A549 (cell line): ENCODE data around the gene CNIH2. TPM values are rescaled to one million over a fixed set of nuclear protein-coding genes. Genes with fewer than 3 reads are reported as not detected.
A peak's percentile ranks its signal among the peaks of the same experiment; 100 is the strongest.

Experiments
- ATAC-seq, 2 experiments: fragments of 200-7000 bp in 1 of 2; fragments of >200 bp in 1 of 2; cut with Nextera tagmentation in 1 of 2; cut with Tn5 transposase in 1 of 2; 3 replicates each; pipeline versions ENCODE4 v1.8.0 to v1.9.1; 2018 to 2020; ENCODE audit warnings: mild to moderate bottlenecking in 1 of 2, moderate library complexity in 1 of 2
- CTCF ChIA-PET: fragments of 300-600 bp; sonication (Branson Sonifier 250); formaldehyde crosslinking; extraction: SDS; loops from one replicate; lab custom pipeline; 2021; ENCODE audit warnings: antibody characterized with exemption, inconsistent platforms; lab: Yijun Ruan, JAX
- POLR2A ChIA-PET: fragments of 350-600 bp; formaldehyde crosslinking; extraction: SDS; loops from one replicate; lab custom pipeline; 2021; ENCODE audit warnings: antibody characterized with exemption, inconsistent platforms; lab: Yijun Ruan, JAX
- DNase-seq, 2 experiments: peaks; one replicate each; pipeline versions ENCODE4 v3.0.0 to v3.0.0-alpha.2; 2011 to 2016; ENCODE audit warnings: low read depth in 1 of 2, low spot score in 1 of 2
- FAIRE-seq: peaks from 2 replicates; lab custom pipeline; 2011; peaks lifted over from hg19 to GRCh38; lab: Jason Lieb, UNC
- H3K27ac ChIP-seq, 2 experiments: fragments of >200 bp; sonication (Bioruptor Twin); formaldehyde crosslinking; 3 replicates each; pipeline ENCODE4 v1.5.1; 2016 to 2017
- H3K4me1 ChIP-seq: fragments of >200 bp; sonication (Bioruptor Twin); formaldehyde crosslinking; 3 replicates; pipeline ENCODE4 v1.6.1; 2016
- H3K4me2 ChIP-seq: fragments of >200 bp; sonication (Bioruptor Twin); formaldehyde crosslinking; 3 replicates; pipeline ENCODE4 v1.6.1; 2016
- H3K4me3 ChIP-seq: fragments of >200 bp; sonication (Bioruptor Twin); formaldehyde crosslinking; 3 replicates; pipeline ENCODE4 v1.5.1; 2016
- H3K9me3 ChIP-seq: fragments of >200 bp; sonication (Bioruptor Twin); formaldehyde crosslinking; 3 replicates; pipeline ENCODE4 v1.6.1; 2016
- BHLHE40 ChIP-seq: IDR thresholded peaks from 2 replicates; pipeline ENCODE4 v1.6.1; 2012; ENCODE audit warnings: low read depth, low read length, inconsistent platforms
- CBX2 ChIP-seq: fragments of 200-600 bp; sonication (generic); IDR thresholded peaks from 2 replicates; pipeline ENCODE4 v1.6.1; 2016; ENCODE audit warnings: low read depth, mild to moderate bottlenecking, borderline replicate concordance
- CBX8 ChIP-seq: fragments of 200-600 bp; sonication (generic); IDR thresholded peaks from 2 replicates; pipeline ENCODE4 v1.6.1; 2016
- CHD2 ChIP-seq: fragments of 150-350 bp; IDR thresholded peaks from 2 replicates; pipeline ENCODE4 v1.6.1; 2014; ENCODE audit warnings: low read length; ENCODE audit not compliant: partially characterized antibody
- EHMT2 ChIP-seq: fragments of 200-600 bp; sonication (generic); IDR thresholded peaks from 2 replicates; pipeline ENCODE4 v1.6.1; 2016; ENCODE audit warnings: antibody characterized with exemption, low read depth, mild to moderate bottlenecking, moderate library complexity
- EP300 ChIP-seq, 2 experiments: fragments of >200 bp; sonication (Bioruptor Twin); formaldehyde crosslinking; IDR thresholded peaks; 2 replicates in 1 of 2; 3 replicates in 1 of 2; pipeline ENCODE4 v1.6.1; 2016 to 2017
- ESRRA ChIP-seq: fragments of 150-350 bp; IDR thresholded peaks from 2 replicates; pipeline ENCODE4 v1.6.1; 2014; ENCODE audit warnings: mild to moderate bottlenecking, low read length, borderline replicate concordance
- HDAC2 ChIP-seq: fragments of 200-600 bp; sonication (generic); IDR thresholded peaks from 2 replicates; pipeline ENCODE4 v1.6.1; 2016
- JUN ChIP-seq, 2 experiments: fragments of >200 bp; sonication (Bioruptor Twin); formaldehyde crosslinking; IDR thresholded peaks; 2 replicates in 1 of 2; 3 replicates in 1 of 2; pipeline ENCODE4 v1.6.1; 2016 to 2017
- JUNB ChIP-seq: fragments of >200 bp; sonication (Bioruptor Twin); formaldehyde crosslinking; IDR thresholded peaks from 2 replicates; pipeline ENCODE4 v1.6.1; 2016
- KDM1A ChIP-seq: fragments of 200-600 bp; sonication (generic); IDR thresholded peaks from 2 replicates; pipeline ENCODE4 v1.6.1; 2016; ENCODE audit warnings: low read depth, mild to moderate bottlenecking
- MAFK ChIP-seq: fragments of 450-650 bp; IDR thresholded peaks from 2 replicates; pipeline ENCODE4 v1.6.1; 2014; ENCODE audit not compliant: partially characterized antibody
- NFE2L2 ChIP-seq: fragments of 150-350 bp; conservative IDR thresholded peaks from 2 replicates; pipeline ENCODE4 v1.6.1; 2014; ENCODE audit warnings: low read length
- POLR2A ChIP-seq: IDR thresholded peaks from 2 replicates; pipeline ENCODE4 v1.6.1; 2012; ENCODE audit warnings: mild to moderate bottlenecking, low read length
- RAD21 ChIP-seq, 2 experiments: fragments of >200 bp in 1 of 2; sonication (Bioruptor Twin) in 1 of 2; formaldehyde crosslinking in 1 of 2; IDR thresholded peaks in 1 of 2; conservative IDR thresholded peaks in 1 of 2; 2 replicates in 1 of 2; 3 replicates in 1 of 2; pipeline ENCODE4 v1.6.1; 2012 to 2018; ENCODE audit warnings: inconsistent platforms in 1 of 2
- RCOR1 ChIP-seq: fragments of 150-350 bp; IDR thresholded peaks from 2 replicates; pipeline ENCODE4 v1.6.1; 2014; ENCODE audit warnings: antibody characterized with exemption, low read length, low read depth
- SREBF2 ChIP-seq: fragments of 450-650 bp; IDR thresholded peaks from 2 replicates; pipeline ENCODE4 v1.6.1; 2014; ENCODE audit warnings: mild to moderate bottlenecking, moderate library complexity
- TFCP2L1 ChIP-seq: fragments of 250-450 bp; sonication (Bioruptor Pico); IDR thresholded peaks from 2 replicates; pipeline ENCODE4 v1.5.0; 2021; ENCODE audit warnings: mild to moderate bottlenecking
- ZNF302 ChIP-seq: fragments of 250-450 bp; sonication (Bioruptor Pico); IDR thresholded peaks from 2 replicates; pipeline ENCODE4 v1.9.0; 2021; ENCODE audit warnings: inconsistent platforms, mild to moderate bottlenecking, moderate library complexity
- ZSCAN20 ChIP-seq: fragments of 250-450 bp; sonication (Bioruptor Pico); IDR thresholded peaks from 2 replicates; pipeline ENCODE4 v1.8.0; 2022; ENCODE audit warnings: mild to moderate bottlenecking, moderate library complexity
- WGBS: methylation state at CpG from one replicate; pipeline ENCODE4 v1.1.6; 2017; ENCODE audit errors: missing lambda C conversion rate; 5-methylcytosine and 5-hydroxymethylcytosine counted together
- polyA plus RNA-seq, 4 experiments: library from polyadenylated mRNA; depleted of rRNA in 3 of 4; stranded (reverse); fragments of >200 nt; fragmentation: RNase III in 1 of 4; extraction: RNeasy Plus Mini Kit Qiagen cat#74134 plus additional on column Dnase treatment in 1 of 4; gene quantifications; 2 replicates in 3 of 4; 3 replicates in 1 of 4; pipeline ENCODE4 v1.2.3, GENCODE V29; 2011 to 2017
- TF ChIP-seq, protein P1 (sequence below): IDR thresholded peaks from 2 replicates; pipeline ENCODE4 v1.6.1; 2012
- TF ChIP-seq, protein P2 (sequence below): fragments of >200 bp; sonication (Bioruptor Twin); formaldehyde crosslinking; IDR thresholded peaks from 3 replicates; pipeline ENCODE4 v1.5.1; 2016
- TF ChIP-seq, protein P3 (sequence below): fragments of 450-650 bp; IDR thresholded peaks from 2 replicates; pipeline ENCODE4 v1.6.1; 2014; ENCODE audit warnings: antibody characterized with exemption
- TF ChIP-seq, protein P4 (sequence below): IDR thresholded peaks from 2 replicates; pipeline ENCODE4 v1.6.1; 2012; ENCODE audit warnings: low read depth, borderline replicate concordance
- TF ChIP-seq, protein P5 (sequence below): fragments of >200 bp; sonication (Bioruptor Twin); formaldehyde crosslinking; IDR thresholded peaks from 3 replicates; pipeline ENCODE4 v1.6.1; 2016

The CNIH2 gene
- polyA plus RNA-seq, 2 of the 4 experiments (the other 2 are of a cell fraction) = 0.98 to 1.1 TPM

DNA sequence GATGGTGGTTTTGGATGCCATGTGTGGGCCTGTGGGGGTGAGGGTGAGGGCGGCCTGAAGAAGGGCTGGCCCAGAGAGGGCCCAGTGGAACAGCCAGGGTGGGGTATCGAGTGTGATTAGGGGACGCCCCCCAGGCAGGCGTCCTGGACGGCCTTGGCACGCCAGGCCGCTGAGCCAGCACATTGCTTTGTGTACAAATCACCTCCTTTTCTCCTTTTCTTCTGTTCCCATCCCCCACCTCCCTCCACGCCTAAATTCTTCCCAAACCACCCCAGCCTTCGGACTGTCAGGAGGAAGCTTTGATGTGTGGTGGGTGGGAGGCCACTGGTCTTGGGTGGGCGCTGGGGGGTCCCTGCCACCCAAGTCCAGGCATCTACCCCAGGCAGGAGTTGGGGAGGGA is 46.7 kb downstream of the CNIH2 start:
- ATAC-seq = no peak
- FAIRE-seq = no peak
- 40% methylated on average over 10 of the region's 10 CpGs for WGBS
- TF ChIP-seq MAFK = peak; percentile 50
- no peak for TF ChIP-seq ZNF302 (CRISPR knock-in tag)
- no peak for TF ChIP-seq TFCP2L1 (CRISPR knock-in tag)
- no peak for TF ChIP-seq CBX8
- TF ChIP-seq, protein P1, sequence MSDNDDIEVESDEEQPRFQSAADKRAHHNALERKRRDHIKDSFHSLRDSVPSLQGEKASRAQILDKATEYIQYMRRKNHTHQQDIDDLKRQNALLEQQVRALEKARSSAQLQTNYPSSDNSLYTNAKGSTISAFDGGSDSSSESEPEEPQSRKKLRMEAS = 0 out of 2 replicates have a peak, but pooled peaks have one; percentile 17
- no peak for TF ChIP-seq BHLHE40
- TF ChIP-seq, protein P2, sequence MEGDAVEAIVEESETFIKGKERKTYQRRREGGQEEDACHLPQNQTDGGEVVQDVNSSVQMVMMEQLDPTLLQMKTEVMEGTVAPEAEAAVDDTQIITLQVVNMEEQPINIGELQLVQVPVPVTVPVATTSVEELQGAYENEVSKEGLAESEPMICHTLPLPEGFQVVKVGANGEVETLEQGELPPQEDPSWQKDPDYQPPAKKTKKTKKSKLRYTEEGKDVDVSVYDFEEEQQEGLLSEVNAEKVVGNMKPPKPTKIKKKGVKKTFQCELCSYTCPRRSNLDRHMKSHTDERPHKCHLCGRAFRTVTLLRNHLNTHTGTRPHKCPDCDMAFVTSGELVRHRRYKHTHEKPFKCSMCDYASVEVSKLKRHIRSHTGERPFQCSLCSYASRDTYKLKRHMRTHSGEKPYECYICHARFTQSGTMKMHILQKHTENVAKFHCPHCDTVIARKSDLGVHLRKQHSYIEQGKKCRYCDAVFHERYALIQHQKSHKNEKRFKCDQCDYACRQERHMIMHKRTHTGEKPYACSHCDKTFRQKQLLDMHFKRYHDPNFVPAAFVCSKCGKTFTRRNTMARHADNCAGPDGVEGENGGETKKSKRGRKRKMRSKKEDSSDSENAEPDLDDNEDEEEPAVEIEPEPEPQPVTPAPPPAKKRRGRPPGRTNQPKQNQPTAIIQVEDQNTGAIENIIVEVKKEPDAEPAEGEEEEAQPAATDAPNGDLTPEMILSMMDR = no peak
- no peak for TF ChIP-seq CHD2
- TF ChIP-seq POLR2A = no peak
- TF ChIP-seq, protein P3, sequence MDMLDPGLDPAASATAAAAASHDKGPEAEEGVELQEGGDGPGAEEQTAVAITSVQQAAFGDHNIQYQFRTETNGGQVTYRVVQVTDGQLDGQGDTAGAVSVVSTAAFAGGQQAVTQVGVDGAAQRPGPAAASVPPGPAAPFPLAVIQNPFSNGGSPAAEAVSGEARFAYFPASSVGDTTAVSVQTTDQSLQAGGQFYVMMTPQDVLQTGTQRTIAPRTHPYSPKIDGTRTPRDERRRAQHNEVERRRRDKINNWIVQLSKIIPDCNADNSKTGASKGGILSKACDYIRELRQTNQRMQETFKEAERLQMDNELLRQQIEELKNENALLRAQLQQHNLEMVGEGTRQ = no peak
- TF ChIP-seq KDM1A = no peak
- no peak for TF ChIP-seq JUN (IDR thresholded peaks at IDR 0.05)
- Histone ChIP-seq H3K4me1 (peaks cover 37% of the 10 kb centered on the region), H3K4me3 (no peak overlapping the region), H3K9me3 (no peaks in the 10 kb centered on the region), H3K4me2 (no peak overlapping the region; the same call in 2 of the 3 replicates), H3K27ac (peak overlapping the region in 1 of 2 experiments; percentile 88; a peak in 2 of 6 replicates)
- DNase-seq = no peak
- ChIA-PET POLR2A (interaction anchor here (1.0 kb wide), 1 partner anchor 12 kb away, joined by 6 read pairs; no protein-coding TSS in a partner anchor), CTCF (interaction anchor here (0.9 to 2.1 kb wide), 5 partner anchors 11 to 42 kb away, joined by 3 to 22 read pairs (median 5); partner anchors contain the start of gene RIN1)

DNA sequence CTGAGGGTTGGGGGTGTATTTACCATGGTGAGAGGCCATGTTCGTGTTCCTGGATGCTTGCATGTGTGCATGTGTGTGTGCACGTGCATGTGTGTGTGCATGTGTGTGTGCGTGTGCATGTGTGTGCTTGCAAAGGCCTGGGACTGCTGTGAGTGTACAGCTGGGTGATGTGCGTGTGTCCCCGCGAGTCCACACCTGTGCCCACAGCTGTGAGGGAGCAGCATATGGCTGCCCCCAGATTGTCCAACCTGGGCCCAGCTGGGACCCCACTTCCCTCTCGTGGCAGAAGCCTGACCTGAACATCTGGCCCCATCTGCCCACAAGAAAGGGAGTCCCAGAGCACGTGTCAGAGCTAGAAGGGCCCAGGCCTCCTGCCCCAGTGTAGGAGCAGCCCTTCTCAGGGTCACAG is 47.3 kb downstream of the CNIH2 start:
- Histone ChIP-seq H3K4me1 (peaks cover 37% of the 10 kb centered on the region), H3K4me3 (no peak overlapping the region), H3K9me3 (no peaks in the 10 kb centered on the region), H3K4me2 (no peak overlapping the region; the same call in 2 of the 3 replicates), H3K27ac (peak overlapping the region in 1 of 2 experiments; percentile 88; a peak in 2 of 6 replicates)
- FAIRE-seq (no peak), DNase-seq (no peak), ATAC-seq (no peak)
- TF ChIP-seq MAFK (no peak), ESRRA (no peak), BHLHE40 (no peak), HDAC2 (no peak), RCOR1 (no peak), ZSCAN20 (CRISPR knock-in tag) (no peak), RAD21 (conservative IDR thresholded peaks at IDR 0.05 in 1 of 2, IDR thresholded peaks at IDR 0.05 in 1 of 2) (no peak), JUNB (no peak), NFE2L2 (no peak), CBX2 (no peak), CBX8 (no peak), EHMT2 (no peak), EP300 (IDR thresholded peaks at IDR 0.05) (no peak), SREBF2 (no peak), KDM1A (no peak)
- TF ChIP-seq, protein P4, sequence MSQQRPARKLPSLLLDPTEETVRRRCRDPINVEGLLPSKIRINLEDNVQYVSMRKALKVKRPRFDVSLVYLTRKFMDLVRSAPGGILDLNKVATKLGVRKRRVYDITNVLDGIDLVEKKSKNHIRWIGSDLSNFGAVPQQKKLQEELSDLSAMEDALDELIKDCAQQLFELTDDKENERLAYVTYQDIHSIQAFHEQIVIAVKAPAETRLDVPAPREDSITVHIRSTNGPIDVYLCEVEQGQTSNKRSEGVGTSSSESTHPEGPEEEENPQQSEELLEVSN = no peak
- TF ChIP-seq, protein P5, sequence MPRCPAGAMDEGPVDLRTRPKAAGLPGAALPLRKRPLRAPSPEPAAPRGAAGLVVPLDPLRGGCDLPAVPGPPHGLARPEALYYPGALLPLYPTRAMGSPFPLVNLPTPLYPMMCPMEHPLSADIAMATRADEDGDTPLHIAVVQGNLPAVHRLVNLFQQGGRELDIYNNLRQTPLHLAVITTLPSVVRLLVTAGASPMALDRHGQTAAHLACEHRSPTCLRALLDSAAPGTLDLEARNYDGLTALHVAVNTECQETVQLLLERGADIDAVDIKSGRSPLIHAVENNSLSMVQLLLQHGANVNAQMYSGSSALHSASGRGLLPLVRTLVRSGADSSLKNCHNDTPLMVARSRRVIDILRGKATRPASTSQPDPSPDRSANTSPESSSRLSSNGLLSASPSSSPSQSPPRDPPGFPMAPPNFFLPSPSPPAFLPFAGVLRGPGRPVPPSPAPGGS = no peak
- TF ChIP-seq, protein P3 = no peak
- 84% methylated on average over 8 of the region's 8 CpGs for WGBS
- CTCF ChIA-PET = interaction anchor here (0.9 to 2.1 kb wide), 6 partner anchors 10 to 43 kb away, joined by 3 to 22 read pairs (median 4); partner anchors contain the start of gene RIN1
- POLR2A ChIA-PET = interaction anchor here (1.0 kb wide), 1 partner anchor 13 kb away, joined by 6 read pairs; no protein-coding TSS in a partner anchor
